RWPE1 (cell line): Measurements from ENCODE around the gene CALHM3.

Source experiments
- CTCF ChIA-PET: fragments of 350-600 bp; sonication (Branson Sonifier 250); formaldehyde crosslinking; extraction: SDS; loops from one replicate; lab custom pipeline; 2021; lab: Yijun Ruan, JAX
- POLR2A ChIA-PET: fragments of 400-600 bp; formaldehyde crosslinking; extraction: SDS; loops from one replicate; lab custom pipeline; 2020; ENCODE audit warnings: antibody characterized with exemption; ENCODE audit not compliant: low non-redundant PET; lab: Yijun Ruan, JAX
- DNase-seq: peaks from one replicate; pipeline ENCODE4 v3.0.0; 2012; ENCODE audit warnings: low spot score
- H3K27ac ChIP-seq: fragments of 450-650 bp; 2 replicates; pipeline ENCODE4 v1.5.1; 2017
- TF ChIP-seq, protein P1 (sequence below): fragments of 450-650 bp; conservative IDR thresholded peaks from 2 replicates; pipeline ENCODE4 v1.5.1; 2017; ENCODE audit warnings: low read depth, mild to moderate bottlenecking

Gene CALHM3

DNA sequence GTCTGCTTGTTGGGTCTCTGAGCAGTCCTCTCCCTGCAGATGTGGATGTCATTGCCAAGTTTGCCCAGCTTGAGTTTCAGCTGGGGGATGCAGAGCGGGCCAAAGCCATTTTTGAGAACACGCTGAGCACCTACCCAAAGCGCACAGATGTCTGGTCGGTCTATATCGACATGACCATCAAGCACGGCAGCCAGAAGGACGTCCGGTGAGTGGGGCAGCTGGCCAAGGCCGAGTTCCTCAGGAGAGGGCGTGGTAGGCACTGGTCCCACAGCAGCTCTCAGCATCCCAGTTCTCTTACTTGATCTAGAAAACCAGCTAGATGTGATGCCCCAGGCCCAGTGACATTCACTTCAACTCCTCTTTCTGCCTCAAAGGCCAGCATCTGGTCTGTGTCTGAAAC is 34.6 kb downstream of the CALHM3 start:
- peak overlapping the region; percentile 89 for H3K27ac ChIP-seq
- TF ChIP-seq, protein P1, sequence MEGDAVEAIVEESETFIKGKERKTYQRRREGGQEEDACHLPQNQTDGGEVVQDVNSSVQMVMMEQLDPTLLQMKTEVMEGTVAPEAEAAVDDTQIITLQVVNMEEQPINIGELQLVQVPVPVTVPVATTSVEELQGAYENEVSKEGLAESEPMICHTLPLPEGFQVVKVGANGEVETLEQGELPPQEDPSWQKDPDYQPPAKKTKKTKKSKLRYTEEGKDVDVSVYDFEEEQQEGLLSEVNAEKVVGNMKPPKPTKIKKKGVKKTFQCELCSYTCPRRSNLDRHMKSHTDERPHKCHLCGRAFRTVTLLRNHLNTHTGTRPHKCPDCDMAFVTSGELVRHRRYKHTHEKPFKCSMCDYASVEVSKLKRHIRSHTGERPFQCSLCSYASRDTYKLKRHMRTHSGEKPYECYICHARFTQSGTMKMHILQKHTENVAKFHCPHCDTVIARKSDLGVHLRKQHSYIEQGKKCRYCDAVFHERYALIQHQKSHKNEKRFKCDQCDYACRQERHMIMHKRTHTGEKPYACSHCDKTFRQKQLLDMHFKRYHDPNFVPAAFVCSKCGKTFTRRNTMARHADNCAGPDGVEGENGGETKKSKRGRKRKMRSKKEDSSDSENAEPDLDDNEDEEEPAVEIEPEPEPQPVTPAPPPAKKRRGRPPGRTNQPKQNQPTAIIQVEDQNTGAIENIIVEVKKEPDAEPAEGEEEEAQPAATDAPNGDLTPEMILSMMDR: no peak
- POLR2A ChIA-PET: no interaction called here
- CTCF ChIA-PET: no interaction called here
- no peak for DNase-seq

DNA sequence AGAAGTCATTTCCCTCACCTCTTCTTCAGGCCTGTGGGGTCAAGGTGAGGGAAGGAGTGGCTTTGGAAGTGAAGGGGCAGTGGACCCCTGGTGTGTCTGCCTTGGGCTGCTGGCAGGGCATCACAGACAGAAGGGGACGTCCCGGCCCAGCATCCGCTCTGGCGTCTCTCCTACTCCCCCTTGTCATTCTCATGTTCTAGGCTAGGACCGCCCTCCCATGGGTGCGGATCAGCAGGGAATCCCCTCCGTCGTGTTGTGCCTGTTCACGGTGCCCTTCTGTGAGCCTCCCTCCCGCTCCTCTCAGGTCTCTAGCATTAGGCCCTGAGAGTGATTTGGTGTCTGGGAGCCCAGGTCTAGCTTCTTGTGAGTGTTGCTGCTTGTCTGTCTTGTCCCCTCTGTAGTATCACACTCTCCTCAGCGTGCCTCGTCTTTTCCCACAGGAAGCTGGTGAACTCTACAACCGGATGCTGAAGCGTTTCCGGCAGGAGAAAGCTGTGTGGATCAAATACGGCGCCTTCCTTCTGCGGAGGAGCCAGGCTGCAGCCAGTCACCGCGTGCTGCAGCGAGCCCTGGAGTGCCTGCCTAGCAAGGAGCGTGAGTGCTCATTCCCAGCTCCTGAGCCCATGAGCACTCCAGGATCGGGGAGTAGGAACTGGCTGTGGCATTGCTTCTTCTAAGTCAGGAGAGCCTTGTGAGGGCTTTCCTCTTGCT is 35.4 kb downstream of the CALHM3 start:
- ChIA-PET CTCF (interaction anchor here (1.6 kb wide), 1 partner anchor 42 kb away, joined by 4 read pairs; no protein-coding TSS in a partner anchor), POLR2A (no interaction called here)
- TF ChIP-seq, protein P1: no peak
- DNase-seq: no peak
- H3K27ac ChIP-seq: peak overlapping the region; percentile 89; the same call in 1 of the 2 replicates

- peak overlapping the region; percentile 15; the same call in 1 of the 2 replicates for H3K27ac ChIP-seq
- TF ChIP-seq, protein P1: no peak
- CTCF ChIA-PET: interaction anchor here (1.2 to 1.6 kb wide), 2 partner anchors 24 to 44 kb away, joined by 3 to 4 read pairs; no protein-coding TSS in a partner anchor
- POLR2A ChIA-PET: no interaction called here
- no peak for DNase-seq
These were observed 37.0 kb downstream of the CALHM3 start for GRCh38 chr10:103442031-103442461.

GRCh38 chr10:103441611-103442010 is 37.4 kb downstream of the CALHM3 start:
- no peak for DNase-seq
- peak overlapping the region; percentile 15; the same call in 1 of the 2 replicates for H3K27ac ChIP-seq
- TF ChIP-seq, protein P1: no peak
- ChIA-PET CTCF (interaction anchor here (1.6 kb wide), 1 partner anchor 44 kb away, joined by 4 read pairs; no protein-coding TSS in a partner anchor), POLR2A (no interaction called here)

DNA sequence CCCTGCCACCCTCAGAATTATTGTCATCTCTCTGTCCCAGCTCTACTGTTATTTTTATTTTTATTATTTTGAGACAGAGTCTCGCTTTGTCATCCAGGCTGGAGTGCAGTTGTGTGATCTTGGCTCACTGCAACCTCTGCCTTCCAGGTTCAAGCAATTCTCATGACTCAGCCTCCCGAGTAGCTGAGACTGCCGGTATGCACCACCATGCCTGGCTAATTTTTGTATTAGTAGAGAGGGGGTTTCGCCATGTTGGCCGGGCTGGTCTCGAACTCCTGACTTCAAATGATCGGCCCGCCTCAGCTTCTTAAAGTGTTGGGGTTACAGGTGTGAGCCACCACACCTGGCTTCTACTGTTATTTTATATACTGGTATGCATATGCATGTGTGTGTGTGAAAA is 37.8 kb downstream of the CALHM3 start:
- no peak overlapping the region; the same call in 1 of the 2 replicates for H3K27ac ChIP-seq
- no peak for DNase-seq
- POLR2A ChIA-PET: no interaction called here
- CTCF ChIA-PET: interaction anchor here (0.7 kb wide), 1 partner anchor 16 kb away, joined by 4 read pairs; no protein-coding TSS in a partner anchor
- TF ChIP-seq, protein P1: no peak

DNA sequence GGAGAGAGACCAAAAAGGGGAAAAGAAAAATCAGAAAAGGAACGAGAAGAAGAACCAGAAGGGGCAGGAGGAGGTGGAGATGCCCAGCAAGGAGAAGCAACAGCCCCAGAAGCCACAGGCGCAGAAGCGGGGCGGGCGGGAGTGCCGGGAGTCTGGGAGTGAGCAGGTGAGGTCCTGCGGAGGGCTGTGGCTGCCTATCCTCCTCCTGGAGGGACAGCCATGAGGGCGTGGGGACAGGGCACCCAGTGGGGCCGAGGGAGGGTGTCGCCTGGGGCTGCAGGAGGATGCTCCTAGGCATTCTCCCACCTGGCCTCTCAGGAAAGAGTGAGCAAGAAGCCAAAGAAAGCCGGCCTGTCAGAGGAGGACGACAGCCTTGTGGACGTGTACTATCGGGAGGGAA is 38.6 kb downstream of the CALHM3 start:
- TF ChIP-seq, protein P1: no peak
- ChIA-PET CTCF (interaction anchor here (0.7 kb wide), 1 partner anchor 16 kb away, joined by 4 read pairs; no protein-coding TSS in a partner anchor), POLR2A (no interaction called here)
- DNase-seq: no peak
- H3K27ac ChIP-seq: peak overlapping the region; percentile 1; the same call in 1 of the 2 replicates
